GM21825 (cell line): ENCODE data around the gene EGFL7.

Source experiments
- ATAC-seq: cut with Tn5 transposase; IDR thresholded peaks from one replicate; pipeline ENCODE4 v1.9.1; 2021; ENCODE audit warnings: mild to moderate bottlenecking, moderate library complexity; ENCODE audit not compliant: unreplicated experiment

EGFL7 gene

GRCh38 chr9:136671646-136672430, 9.1 kb downstream of the EGFL7 start:
- no peak for ATAC-seq

GRCh38 chr9:136672431-136673087, 9.8 kb downstream of the EGFL7 start:
- no peak for ATAC-seq

DNA sequence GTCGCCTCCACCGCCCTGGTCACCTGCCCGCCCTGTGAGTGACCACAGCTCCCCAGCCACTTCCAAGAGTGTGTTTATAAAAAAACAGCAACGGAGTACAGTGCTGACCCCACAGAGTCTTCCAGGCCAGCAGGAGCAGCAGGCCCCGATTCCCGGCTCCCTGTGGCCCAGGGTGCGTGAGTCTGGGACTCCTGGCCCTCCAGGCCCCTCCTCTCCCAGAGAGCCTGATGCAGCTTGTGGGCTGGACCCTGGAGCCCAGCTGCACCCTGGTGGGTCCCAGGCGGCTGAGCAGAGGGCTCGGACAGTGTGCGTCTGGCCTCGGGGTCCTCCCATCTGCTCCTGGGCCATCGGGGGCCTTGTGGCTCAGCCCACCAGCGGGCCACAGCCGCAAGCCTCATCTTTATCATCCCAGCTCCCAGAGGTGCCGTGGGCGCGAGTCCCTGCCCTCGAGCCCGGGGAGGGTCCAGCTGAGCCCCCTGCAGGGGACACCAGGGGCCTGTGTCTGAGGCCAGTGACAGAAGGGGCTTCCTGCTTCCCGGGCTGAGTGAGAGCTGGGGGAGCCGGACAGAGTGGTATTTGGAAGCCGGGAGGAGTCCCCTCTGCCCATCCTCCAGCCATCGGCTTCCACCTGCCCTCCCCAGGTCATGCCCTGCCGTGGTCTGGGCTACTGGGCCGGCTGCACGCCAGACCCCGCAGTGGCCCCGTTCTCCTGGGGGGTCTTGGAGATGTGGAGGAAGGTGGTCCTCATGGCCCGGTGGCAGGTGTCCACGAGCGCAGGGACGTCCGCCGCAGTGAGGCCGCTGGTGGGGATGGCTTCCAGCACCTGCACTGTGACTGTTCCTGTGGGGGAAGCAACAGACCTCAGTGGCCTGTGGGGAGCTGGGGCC, 10.6 kb downstream of the EGFL7 start:
- no peak for ATAC-seq

GRCh38 chr9:136673975-136674785, 11.5 kb downstream of the EGFL7 start:
- ATAC-seq, result no peak

- no peak for ATAC-seq
Measured at GRCh38 chr9:136674786-136675349, 12.2 kb downstream of the EGFL7 start.

GRCh38 chr9:136675477-136676296, 13.0 kb downstream of the EGFL7 start:
- ATAC-seq, result no peak

DNA sequence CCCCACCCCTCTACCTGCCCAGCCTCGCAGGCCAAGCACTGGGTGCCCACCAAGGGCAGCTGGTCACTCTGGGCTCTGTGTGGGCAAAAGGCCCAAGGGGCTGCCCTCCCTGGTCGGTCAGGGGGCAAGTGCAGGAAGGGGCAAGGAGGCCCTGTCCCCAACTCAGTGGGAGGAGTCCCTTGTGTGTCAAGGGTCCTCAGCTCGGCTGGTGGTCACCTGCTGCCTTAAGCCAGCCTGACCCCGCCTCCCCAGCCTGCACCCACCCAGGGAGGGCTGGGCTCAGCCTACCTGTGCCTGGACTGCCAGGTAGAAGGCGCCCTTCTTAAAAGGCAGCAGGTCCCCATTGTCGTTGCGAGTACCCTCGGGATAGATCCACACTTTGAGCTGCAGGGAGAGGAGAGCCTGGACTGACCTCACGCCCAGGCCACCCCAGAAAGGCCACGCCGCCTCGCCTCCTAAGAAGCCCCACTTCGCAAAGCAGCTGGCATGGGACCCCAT, 13.6 kb downstream of the EGFL7 start:
- ATAC-seq, result no peak

DNA sequence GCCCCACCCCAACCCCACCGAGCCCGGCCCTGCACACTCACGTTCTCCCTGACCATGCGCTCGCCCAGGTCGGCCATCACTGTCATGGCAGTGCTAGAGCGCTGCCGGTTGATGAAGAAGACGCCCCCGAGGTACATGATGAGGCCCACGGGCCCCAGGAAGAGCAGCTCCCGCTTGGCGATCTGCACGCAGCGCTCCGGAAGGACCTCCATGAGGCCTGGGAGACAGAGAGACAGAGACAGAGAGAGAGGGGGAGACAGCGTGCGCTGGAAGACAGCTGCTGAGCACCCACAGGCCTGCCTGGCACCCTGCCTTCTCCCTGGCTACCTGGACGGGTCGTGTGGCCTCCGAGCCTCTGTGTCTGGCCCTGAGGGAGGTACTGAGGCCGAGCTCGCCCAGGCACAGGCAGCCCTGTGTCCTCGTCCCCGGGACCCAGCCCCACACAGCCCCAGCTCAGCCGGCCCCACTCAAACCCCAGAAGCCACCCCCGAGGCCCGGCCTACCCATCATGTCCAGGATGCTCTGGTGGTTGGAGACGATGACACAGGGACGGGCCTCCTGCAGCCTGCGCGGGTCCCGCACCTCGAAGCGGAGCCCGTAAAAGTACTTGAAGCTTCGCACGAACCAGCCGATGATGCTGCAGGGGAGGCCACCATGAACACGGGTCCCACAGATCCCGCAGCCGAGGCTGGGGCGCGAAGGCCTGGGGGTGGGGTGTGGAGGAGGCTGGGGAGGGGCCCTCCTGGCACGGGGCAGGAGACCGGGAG, 14.4 kb downstream of the EGFL7 start:
- no peak for ATAC-seq

GRCh38 chr9:136678034-136678433, 15.3 kb downstream of the EGFL7 start:
- ATAC-seq, result no peak

DNA sequence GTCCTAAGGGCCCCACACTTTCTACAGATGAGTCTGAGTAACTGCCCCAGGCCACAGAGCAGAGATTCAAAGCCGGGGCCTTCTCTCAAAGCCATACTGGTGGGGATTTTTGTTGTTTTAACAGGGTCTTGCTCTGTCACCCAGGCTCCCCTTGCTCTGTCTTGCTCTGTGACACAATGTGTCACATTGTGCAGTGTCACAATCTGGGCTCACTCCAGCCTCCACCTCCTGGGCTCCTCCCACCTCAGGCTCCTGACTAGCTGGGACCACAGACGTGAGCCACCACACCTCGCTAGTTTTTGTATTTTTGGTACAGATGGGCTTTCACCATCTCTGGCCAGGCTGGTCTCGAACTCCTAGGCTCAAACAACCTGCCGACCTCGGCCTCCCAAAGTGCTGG, 15.9 kb downstream of the EGFL7 start:
- no peak for ATAC-seq

GRCh38 chr9:136679431-136679941, 16.8 kb downstream of the EGFL7 start:
- ATAC-seq, result no peak

DNA sequence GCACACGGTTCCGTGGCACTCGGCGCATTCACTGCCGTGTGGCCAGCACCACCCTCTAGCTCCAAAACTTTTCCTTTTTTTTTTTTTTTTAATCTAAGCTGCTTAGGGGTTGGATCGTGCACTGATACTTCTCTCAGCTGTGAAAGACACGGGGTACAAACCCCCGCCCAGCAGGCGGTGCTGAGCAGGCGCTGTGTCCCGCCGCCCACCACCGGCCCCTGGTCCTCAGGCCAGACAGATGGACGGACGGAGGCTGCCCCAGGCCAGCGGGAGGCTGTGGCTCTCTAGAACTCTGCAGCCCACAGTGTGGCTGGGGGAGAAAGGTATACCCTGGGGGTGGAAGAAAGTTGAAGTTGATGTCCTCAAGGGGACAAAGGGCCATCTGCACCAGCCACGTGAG, 18.3 kb downstream of the EGFL7 start:
- ATAC-seq, result no peak

DNA sequence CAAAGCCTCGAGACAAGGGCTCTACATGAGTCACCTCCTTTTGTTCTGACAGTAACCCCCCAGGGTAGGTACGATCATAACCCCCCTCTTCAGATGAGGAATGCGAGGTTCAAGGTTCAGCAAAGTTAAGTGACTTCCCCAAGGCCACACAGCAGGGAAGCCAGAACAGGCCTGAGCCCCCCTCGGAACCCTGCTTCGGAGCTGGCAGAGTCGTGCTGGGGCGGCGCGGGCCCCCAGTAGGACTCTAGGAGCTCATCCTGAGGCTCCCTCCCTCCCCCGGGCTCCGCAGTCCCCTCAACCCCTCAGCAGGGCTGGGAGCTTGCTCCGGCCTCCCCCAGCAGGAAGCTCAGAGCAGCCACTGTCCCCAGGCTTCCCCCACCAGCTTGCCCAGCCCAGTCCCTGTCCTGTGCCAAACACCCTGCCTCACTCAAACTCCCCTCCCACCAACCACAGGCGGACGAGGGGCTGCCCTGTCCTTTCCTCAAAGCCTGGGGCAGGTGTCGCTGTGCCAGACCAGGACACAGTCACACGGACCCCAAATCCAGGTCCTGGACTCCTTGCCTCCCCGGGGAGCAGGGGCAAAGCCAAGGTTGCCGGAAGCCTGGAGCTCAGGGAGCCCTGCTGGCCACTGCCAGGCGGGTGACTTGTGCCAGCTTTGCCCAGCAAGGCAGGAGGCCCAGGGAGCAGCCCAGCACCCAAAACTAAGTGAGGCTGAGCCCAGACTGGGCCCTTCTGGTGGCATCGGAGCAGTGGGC, 19.4 kb downstream of the EGFL7 start:
- no peak for ATAC-seq

GRCh38 chr9:136682710-136683109, 20.0 kb downstream of the EGFL7 start:
- ATAC-seq, result no peak

GRCh38 chr9:136683173-136683745, 20.5 kb downstream of the EGFL7 start:
- no peak for ATAC-seq

DNA sequence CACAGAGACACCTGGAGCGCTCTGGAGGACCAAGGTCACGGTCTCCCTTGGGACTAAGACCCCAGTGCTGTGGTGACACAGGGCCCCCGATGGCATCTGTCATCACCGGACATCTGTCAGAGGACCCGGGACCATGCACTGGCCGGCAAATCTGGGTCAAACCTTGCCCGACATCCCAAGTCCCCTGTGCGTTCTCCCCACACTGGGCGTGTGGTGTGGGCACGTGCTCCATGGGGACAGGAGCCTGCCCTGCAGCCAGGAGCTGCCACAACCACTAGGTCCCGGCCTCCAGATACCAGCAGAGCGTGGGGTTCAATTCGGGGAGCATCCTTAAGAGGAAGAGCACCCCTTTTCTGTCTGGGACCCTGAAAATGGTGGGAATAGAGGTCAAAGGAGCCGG, 21.0 kb downstream of the EGFL7 start:
- no peak for ATAC-seq

DNA sequence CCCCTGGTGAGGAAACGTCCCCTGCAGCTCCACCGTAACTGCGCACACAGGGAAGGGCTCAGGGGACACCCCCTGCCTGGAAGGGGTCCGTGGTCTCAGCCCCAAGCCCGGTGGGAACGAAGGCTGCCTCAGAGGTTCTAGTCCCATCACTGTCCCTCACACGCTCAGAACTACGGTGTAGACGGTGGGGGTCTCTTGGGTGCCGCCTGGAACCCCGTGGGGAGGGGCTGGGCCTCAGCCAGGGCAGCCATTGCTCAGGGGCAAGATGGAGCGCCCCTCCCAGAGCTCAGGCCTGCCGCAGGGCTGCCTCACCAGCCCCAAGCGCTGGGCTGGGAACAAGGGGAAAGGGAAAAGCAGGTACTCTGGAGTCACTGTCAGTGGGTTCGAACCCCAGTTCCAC, 21.6 kb downstream of the EGFL7 start:
- ATAC-seq, result no peak
